Measurements from ENCODE around the gene WDR4.

GRCh38 chr21:42815217-42815616 lies 64.1 kb downstream of the WDR4 start:
- TF ChIP-seq CTCF (IDR thresholded peaks at IDR 0.05) (no peak), MAX (IDR thresholded peaks at IDR 0.05; ENCODE audit: low read depth) (no peak), SIN3A (IDR thresholded peaks at IDR 0.05; ENCODE audit: borderline replicate concordance, low read depth, low read length) (no peak)
